Measurements from ENCODE around the gene GSAP.

GSAP gene

DNA sequence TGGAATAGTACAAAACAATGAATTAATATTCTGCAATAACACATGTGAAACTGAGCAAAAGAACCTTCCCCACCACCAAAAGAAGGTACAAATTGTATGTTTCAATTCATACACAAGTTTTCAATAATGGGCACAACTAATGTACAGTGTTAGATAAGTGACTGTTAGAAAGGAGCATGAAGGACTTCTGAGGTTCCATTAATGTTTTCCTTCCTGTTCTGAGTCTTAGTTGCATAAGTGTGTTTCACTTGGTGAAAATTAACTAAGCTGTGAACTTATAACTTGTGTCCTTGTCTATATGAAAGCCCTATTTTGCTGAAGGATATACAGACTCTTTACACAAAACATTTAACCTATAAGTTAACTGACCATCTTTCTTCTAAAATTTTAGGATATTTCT, 8.2 kb downstream of the GSAP start:
- no peak for DNase-seq

DNA sequence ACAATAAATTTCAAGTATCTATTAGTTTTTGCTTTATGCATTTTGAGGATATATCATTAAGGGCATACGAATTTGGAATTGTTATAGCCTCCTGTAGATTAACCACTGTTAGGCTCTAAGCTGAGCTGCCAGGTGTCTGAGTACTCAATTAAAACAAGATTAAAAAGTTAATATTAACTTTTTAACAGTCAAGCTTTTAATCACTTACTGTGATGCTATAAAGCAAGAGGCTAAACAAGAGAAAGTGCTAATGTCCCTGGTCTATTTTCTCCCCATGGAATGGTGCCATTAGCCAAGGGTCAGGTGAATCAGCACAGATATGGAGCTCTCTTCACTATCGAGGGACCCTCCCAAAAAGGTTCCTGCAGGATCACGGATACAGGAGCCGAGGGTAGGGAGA, 9.7 kb downstream of the GSAP start:
- no peak for DNase-seq

DNA sequence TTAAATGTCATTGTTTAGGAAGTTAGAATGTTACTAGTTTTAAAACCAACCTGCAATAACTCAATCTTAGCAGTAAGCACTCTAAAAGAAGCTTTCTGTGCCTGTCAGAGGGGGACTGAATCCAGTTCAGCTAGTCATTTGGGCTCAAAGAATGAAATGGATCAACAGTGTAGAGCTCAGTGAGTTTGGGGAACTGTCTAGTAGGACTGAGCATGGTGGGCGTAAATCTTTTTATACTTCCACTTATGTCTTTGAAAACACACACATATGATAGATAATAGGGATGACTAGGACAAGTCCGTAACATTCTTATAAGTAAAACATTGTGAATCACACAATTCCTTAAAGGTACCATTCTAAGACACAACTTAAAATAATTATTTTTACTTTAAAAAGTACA, 11.5 kb downstream of the GSAP start:
- no peak for DNase-seq

DNA sequence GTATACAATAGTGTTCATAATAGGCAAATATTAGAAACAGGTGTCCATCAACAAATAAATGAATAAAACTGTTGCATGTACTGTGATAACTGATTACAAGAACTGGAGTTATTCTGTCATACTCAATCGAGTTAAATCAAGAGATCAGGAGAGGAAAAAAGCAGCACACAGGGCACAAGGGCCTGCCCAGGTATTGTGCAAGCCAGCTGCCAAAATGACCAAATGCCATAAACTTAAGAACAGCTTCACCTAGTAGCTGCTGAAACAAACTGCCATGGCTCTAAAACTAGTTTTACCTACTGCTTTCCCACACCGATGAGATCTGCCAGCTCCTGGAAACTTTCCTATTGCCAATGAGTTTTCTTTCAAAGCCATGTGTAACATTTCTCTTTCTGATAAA, 12.2 kb downstream of the GSAP start:
- no peak for DNase-seq

GRCh38 chr7:77402818-77403217, 13.3 kb downstream of the GSAP start:
- no peak for DNase-seq

DNA sequence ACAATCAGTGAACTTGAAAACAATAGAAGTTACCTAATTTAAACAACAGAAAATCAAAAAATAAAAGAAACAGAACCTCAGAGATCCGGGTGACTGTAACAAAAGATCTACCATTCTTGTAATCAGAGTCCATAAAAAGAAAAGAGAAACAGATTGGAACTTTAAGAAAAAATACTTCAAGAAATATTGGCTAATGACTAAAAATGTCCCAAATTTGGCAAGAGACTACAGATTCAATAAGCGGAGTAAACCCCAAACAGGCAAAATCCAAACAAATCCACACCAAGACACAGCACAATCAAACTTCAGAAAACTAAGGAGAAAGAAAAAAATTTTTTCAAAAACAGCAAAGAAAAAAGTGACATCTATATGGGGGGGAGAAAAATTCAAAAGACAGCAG, 15.1 kb downstream of the GSAP start:
- no peak for DNase-seq

DNA sequence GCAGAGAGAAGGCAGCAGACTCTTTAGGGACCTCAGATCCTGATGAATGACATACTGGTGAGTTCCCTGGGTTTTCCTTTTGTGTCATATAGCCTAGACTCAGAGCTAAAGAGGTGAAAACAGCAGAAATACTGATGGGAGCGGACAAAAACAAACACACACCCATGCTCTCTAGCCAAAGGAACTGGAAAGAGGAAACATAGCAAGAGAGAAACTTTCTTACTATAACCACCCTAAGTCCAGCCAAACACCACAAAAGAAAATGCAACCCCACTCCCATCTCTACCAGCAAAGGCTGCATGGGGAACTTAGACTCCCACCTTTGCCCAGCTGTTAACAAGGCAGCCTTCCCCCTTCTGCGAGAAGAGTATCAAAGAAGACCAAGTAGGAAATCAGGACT, 16.3 kb downstream of the GSAP start:
- DNase-seq = no peak

DNA sequence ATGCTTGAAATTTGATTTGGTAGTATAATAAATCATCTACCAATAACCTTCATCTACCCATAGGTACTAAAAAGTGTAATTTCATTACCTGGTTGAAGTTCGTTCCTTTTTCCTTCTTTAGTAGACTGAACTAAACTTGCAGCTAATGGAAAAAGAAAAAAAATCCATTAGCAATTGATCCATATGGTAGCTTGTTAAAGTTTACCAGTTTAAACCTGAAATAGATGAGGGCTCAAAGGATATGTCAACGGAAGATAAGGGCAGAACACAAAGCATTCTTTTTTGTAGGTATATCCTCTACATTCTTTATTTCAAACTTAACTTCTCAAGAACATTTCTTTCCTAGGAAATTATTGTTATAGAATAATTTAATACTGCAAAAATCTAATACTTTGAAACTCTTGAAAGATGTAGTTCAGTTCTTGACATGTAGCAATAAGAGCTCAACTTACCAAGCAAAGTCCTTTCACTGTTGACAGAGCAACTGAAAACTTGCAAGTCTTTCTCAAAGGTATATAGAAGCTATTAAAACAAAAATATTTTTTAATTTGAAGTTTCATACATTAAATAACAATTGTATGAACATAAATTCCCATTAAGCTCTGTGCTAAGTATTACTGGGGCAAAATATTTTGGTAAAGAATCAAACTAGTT, 19.1 kb downstream of the GSAP start:
- DNase-seq = no peak

GRCh38 chr7:77395626-77396025, 20.5 kb downstream of the GSAP start:
- peak; percentile 51 to 84 (median 71) for DNase-seq

- DNase-seq = no peak
These were observed 22.2 kb downstream of the GSAP start for GRCh38 chr7:77393954-77394353.

- DNase-seq = no peak
These were observed 22.9 kb downstream of the GSAP start for GRCh38 chr7:77393261-77393660.

DNA sequence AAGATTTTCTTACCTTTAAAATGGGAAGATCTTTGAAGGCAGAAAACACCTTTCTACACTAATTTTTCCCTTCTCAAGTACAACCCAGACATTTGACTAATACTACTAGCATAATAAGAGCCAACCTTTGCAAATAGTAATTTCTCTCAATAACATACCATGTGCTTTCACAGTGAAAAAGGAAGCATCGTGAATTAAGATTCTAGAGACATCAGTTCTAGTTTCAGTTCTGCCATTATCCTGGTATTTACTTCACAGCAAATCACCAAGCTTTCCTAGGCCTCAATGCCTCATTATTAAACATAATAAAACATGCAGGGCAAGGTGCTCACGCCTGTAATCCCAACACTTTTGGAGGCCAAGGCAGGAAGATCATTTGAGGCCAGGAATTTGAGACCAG, 24.9 kb downstream of the GSAP start:
- no peak for DNase-seq

DNA sequence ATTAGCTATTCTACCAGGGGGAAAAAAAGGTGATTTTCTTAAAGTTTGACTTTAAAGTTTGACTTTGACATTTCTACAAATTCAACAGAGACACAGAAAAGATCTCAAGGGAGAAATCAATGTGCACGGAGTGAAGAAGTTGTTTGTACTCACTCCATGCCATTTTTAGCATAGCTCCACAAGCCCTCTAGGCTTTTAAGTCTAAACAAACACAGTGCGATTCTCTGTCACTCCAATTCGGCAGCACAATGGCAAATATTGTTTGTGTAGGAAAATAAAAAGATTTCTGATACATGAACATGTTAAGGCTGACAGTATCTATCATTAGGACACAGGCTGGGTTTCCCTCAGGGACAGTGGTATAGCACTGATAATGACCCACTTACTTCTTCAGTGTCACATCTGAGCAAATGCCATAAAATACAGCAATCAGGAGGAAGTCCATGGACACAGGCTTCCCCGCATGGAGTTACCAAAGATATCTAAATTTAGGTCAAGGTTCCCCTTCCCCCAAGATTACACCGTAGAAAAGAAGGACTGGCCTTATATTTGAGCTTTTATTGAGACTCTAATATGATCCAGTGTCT, 28.0 kb downstream of the GSAP start:
- DNase-seq = peak in 2 of 3 experiments; percentile 16 to 59

DNA sequence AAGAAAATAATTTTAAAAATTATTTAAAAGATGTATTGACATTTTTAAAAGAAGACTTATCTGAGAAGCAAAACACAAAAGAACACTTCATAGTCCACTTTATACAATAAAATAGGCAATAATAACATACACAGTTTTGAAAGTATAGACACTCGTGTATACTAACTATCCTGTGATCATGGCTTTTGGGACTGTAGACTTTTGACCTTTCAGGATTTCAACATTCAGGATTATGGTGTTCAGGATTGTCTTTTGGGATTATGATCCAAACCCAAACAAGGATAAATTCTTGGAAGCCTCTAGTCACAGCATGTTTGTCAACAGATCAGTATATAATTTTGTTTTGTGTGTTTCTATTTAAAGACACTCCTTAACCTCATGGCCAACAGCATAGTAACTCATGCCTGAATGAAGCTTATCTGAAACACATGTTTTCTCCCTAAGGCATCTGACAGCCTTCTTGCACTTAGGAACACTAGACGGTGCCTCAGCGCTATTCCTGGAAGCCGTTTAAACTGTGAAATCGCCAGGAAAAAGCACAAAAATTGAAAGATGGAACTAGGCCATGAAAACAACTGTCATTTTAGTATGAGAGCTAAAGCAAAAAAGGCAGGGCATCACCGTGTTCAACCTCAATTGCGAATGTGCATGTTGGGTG, 29.9 kb downstream of the GSAP start:
- DNase-seq = no peak

GRCh38 chr7:77383333-77383740, 32.8 kb downstream of the GSAP start:
- no peak for DNase-seq

GRCh38 chr7:77382532-77382931, 33.6 kb downstream of the GSAP start:
- no peak for DNase-seq

GRCh38 chr7:77378584-77378983, 37.6 kb downstream of the GSAP start:
- DNase-seq = no peak

DNA sequence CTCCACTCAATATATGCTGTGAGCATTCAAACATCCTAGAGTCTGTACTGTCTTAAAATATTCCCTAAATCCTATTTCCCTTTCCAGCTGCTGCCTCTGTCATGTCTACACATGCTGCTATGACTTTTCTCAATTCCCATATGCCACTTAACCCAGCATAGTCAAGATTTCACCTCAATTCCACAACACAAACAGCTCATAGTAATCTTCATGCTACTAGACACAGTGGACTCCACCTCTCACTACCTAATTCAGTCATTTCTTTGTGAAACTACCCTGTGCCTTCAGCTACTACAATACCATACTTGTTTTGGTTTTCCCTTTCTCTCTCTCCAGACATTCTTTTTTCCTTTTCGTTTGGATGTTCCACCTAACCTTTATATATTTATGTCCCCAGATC, 45.5 kb downstream of the GSAP start:
- DNase-seq = no peak

DNA sequence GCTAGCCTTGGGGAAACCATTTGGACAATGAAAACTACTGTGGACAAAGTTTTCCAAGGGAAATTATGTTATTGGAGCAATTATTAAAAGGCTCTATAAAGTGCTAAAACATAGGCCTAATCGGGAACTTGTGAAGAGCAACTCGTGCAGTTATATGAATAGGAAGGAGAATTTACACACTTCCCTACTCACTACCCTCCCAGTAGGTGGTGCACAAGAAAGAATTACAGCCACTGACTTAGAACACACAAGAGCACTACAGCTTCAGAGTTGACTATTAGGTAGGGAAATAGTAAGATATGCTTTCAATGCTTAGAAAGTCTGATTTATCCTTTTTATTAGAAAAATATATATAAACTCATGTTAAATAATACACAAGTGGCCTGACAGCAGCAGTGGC, 47.2 kb downstream of the GSAP start:
- DNase-seq = no peak

DNA sequence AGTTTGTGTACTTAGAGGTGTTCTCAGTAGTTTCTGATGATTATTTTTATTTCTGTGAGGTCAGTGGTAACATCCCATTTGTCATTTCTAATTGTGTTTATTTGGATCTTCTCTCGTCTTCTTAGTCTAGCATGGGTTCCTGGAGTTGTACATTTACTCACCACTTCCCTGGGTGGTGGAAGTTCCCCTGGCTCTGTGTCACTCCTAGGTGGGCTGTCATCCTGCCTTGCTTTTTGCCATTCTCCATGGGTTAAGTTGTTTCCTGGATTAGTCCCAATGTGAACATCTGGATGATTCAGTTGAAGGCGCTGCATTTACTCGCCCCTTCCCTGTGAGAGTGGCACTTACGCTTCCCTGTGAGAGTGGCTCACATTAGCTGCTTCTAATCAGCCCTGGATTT, 48.2 kb downstream of the GSAP start:
- DNase-seq = no peak

- no peak for DNase-seq
These were observed 53.2 kb downstream of the GSAP start for GRCh38 chr7:77362905-77363304.

DNA sequence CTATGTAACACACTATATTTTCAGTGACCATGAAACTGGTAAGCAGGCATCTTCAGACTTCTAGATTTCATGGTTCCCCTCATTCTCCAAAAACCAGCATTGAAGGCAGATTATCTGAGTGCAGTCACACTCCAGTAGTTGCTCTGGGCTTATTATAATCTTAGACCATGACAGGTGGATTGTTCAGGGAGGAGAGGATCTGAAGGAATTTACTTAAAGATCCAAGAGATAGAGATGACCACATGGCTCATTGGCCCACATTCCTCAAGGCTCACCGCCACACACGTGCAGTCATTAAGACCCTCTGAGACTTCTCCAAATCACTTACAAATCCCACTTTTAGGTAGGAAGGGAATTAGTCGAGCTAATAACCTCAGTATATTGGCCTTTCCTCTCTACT, 55.2 kb downstream of the GSAP start:
- DNase-seq = no peak

DNA sequence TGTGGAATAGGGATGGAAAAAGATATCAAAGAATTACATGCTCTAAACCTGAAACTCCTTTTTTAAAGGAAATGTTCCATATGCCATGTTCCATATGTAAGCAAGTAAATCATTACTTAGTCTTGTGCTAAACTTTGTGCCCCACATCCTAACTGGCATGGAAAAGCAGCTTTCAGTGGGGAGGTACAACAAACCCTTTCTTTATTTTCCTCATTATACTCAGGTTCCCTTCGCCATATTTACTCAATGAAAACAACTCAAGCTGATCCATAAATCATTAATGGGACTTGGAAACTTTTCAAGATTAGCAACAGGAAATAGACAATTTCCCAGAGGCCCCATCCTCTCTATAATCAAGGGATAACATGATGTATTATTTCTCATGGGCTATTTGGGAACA, 56.0 kb downstream of the GSAP start:
- peak in 1 of 3 experiments; percentile 33 for DNase-seq

GRCh38 chr7:77359599-77359998, 56.5 kb downstream of the GSAP start:
- DNase-seq = no peak

DNA sequence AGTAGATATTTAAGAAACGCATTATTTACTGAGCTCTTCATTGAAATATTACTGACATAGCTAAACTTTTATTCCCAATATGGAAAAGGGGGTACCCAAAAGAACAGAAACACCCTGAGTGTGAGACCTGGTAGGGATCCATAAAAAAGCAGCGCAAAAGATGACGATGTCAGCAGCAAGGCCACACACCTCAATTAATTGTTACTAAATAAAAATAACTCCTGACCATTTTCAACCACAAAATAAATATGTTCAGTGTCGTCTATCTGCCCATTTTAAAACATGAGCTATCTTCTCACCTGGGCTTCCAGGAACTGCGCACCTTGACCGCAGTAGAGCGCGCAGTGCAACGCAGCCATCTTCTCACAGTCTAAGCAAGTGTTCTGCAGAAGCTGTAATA, 61.2 kb downstream of the GSAP start:
- DNase-seq = no peak
